ENCODE measurements around the gene RBM15.

RBM15 gene

DNA sequence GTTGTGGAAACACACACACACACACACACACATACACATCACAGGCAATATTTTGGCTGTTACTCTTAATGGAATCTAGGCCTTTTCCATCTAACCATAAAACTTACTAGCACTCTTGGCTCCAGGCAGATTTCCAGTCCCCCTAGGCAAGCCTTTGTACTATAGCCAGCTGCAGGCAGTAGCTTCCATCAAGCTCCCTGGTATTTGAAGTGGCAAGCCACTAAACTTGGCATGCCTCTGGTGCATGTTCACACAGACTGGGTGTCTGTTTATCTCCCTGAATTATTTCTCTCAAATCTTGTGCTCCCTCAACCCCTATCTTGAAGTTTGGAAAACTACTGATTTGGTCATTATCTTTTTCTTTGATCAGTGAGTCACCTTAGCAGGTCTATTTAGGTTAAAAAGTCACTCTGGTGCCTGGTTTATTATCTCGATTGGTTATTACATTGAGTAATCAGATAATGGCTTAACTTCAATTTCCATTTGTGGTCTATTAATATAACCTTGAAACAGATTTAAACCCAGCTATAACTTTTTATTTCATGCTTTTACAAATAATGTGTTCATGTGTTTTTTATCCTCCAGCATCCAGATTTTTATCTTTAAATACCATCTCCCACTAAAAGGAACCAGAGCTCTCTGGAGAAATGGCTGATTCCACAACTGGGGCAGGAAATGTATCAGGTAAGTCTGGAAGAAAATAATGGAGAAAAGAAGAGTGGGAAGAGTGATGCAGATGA is 2.7 kb upstream of the RBM15 start:
- H3K27me3 ChIP-seq (replicated peaks; ENCODE audit: control insufficient read depth, insufficient read depth, low read length) = no peaks in the 10 kb centered on the region
- H3K36me3 ChIP-seq (ENCODE audit: control insufficient read depth, insufficient read depth, low read length) = peaks cover 11% of the 10 kb centered on the region
- no peak overlapping the region for H3K4me3 ChIP-seq (replicated peaks; ENCODE audit: low read depth, low read length)
- DNase-seq (ENCODE audit: extremely low read depth, insufficient read length) = no peak
- TF ChIP-seq, protein P1, sequence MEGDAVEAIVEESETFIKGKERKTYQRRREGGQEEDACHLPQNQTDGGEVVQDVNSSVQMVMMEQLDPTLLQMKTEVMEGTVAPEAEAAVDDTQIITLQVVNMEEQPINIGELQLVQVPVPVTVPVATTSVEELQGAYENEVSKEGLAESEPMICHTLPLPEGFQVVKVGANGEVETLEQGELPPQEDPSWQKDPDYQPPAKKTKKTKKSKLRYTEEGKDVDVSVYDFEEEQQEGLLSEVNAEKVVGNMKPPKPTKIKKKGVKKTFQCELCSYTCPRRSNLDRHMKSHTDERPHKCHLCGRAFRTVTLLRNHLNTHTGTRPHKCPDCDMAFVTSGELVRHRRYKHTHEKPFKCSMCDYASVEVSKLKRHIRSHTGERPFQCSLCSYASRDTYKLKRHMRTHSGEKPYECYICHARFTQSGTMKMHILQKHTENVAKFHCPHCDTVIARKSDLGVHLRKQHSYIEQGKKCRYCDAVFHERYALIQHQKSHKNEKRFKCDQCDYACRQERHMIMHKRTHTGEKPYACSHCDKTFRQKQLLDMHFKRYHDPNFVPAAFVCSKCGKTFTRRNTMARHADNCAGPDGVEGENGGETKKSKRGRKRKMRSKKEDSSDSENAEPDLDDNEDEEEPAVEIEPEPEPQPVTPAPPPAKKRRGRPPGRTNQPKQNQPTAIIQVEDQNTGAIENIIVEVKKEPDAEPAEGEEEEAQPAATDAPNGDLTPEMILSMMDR (IDR thresholded peaks at IDR 0.05; ENCODE audit: insufficient read depth, low read length, poor library complexity, severe bottlenecking) = no peak

DNA sequence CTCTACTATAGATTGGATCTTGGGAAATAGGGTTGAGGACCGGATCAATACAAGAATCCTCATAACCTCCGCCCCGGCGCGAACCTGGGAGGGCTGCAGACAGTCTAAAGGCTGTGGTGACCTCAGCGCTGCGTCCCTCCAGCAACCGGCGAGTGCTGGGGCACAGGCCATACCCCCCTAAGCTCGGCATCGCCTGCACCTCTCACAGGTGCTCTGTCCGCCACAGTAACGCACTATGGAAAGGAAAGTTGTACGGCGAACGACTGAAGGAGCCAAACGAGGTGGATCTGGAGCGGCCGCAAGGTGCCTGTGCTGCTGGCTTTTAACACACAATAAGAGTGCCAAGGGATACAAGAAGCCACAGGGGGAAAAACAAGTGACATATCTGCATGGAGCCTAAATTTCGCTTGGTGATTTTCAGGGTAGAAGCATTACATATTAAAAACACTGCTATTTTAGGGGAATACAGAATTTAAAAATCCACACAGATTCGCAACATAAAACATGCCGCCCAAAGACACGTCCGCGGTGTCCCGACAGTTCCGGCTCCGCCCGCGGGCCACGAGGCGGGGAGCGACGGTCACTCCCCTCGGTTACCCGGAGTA is 1.4 kb upstream of the RBM15 start:
- Histone ChIP-seq H3K4me3 (replicated peaks; ENCODE audit: low read depth, low read length) (peak overlapping the region; percentile 90), H3K27me3 (replicated peaks; ENCODE audit: control insufficient read depth, insufficient read depth, low read length) (no peaks in the 10 kb centered on the region), H3K36me3 (ENCODE audit: control insufficient read depth, insufficient read depth, low read length) (peaks cover 16% of the 10 kb centered on the region)
- peak; percentile 72 for DNase-seq (ENCODE audit: extremely low read depth, insufficient read length)
- TF ChIP-seq, protein P1 (IDR thresholded peaks at IDR 0.05; ENCODE audit: insufficient read depth, low read length, poor library complexity, severe bottlenecking) = no peak

DNA sequence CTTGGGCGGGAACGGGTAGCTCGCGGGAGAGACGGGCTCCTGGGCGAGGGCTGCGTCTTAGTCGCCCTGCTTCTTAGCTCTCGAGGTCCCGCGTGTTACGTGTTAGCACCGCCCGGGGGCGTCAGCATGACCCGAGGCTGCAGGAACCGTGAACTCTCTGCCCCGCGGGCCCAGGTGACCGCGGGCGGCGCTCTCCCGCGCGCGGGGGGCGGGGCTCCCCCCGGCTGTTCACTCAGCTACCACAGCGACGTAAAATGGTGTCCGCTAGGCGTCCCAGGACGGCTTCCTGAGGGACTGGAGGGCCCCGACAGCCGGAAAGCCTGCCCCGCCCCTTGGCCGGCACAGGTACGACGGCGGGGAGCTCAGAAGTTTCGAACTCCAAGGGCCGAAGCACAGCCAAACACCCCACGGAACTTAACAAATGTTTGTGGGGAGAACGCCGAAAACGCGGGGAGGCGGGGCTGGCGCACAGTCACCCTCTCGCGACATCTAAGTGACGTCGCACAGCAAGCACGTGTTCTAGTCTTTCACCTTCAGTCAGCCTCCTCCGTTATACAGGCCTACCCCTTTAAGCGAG is 780 bp upstream of the RBM15 start:
- DNase-seq (ENCODE audit: extremely low read depth, insufficient read length) = peak; percentile 99
- H3K27me3 ChIP-seq (replicated peaks; ENCODE audit: control insufficient read depth, insufficient read depth, low read length) = no peaks in the 10 kb centered on the region
- H3K4me3 ChIP-seq (replicated peaks; ENCODE audit: low read depth, low read length) = peak overlapping the region; percentile 90

DNA sequence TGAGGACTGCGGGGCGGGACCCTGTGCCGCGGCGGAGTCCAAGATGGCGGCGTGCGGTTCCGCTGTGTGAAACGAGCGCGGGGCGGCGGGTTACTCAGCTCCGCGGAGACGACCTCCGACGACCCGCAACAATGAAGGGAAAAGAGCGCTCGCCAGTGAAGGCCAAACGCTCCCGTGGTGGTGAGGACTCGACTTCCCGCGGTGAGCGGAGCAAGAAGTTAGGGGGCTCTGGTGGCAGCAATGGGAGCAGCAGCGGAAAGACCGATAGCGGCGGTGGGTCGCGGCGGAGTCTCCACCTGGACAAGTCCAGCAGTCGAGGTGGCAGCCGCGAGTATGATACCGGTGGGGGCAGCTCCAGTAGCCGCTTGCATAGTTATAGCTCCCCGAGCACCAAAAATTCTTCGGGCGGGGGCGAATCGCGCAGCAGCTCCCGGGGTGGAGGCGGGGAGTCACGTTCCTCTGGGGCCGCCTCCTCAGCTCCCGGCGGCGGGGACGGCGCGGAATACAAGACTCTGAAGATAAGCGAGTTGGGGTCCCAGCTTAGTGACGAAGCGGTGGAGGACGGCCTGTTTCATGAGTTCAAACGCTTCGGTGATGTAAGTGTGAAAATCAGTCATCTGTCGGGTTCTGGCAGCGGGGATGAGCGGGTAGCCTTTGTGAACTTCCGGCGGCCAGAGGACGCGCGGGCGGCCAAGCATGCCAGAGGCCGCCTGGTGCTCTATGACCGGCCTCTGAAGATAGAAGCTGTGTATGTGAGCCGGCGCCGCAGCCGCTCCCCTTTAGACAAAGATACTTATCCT is 430 bp downstream of the RBM15 start:
- Histone ChIP-seq H3K4me3 (replicated peaks; ENCODE audit: low read depth, low read length) (peak overlapping the region; percentile 99), H3K36me3 (ENCODE audit: control insufficient read depth, insufficient read depth, low read length) (peaks cover 16% of the 10 kb centered on the region), H3K27me3 (replicated peaks; ENCODE audit: control insufficient read depth, insufficient read depth, low read length) (no peaks in the 10 kb centered on the region)
- TF ChIP-seq, protein P1 (IDR thresholded peaks at IDR 0.05; ENCODE audit: insufficient read depth, low read length, poor library complexity, severe bottlenecking) = peak; percentile 6
- peak; percentile 84 for DNase-seq (ENCODE audit: extremely low read depth, insufficient read length)

More for the DNA sequence above, 780 bp upstream of the RBM15 start:
- peaks cover 16% of the 10 kb centered on the region for H3K36me3 ChIP-seq (ENCODE audit: control insufficient read depth, insufficient read depth, low read length)
- TF ChIP-seq, protein P1 (IDR thresholded peaks at IDR 0.05; ENCODE audit: insufficient read depth, low read length, poor library complexity, severe bottlenecking) = peak; percentile 51

DNA sequence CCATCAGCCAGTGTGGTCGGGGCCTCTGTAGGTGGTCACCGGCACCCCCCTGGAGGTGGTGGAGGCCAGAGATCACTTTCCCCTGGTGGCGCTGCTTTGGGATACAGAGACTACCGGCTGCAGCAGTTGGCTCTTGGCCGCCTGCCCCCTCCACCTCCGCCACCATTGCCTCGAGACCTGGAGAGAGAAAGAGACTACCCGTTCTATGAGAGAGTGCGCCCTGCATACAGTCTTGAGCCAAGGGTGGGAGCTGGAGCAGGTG is 961 bp downstream of the RBM15 start:
- DNase-seq (ENCODE audit: extremely low read depth, insufficient read length) = no peak
- peaks cover 16% of the 10 kb centered on the region for H3K36me3 ChIP-seq (ENCODE audit: control insufficient read depth, insufficient read depth, low read length)
- H3K4me3 ChIP-seq (replicated peaks; ENCODE audit: low read depth, low read length) = peak overlapping the region; percentile 99
- TF ChIP-seq, protein P1 (IDR thresholded peaks at IDR 0.05; ENCODE audit: insufficient read depth, low read length, poor library complexity, severe bottlenecking) = no peak
- no peaks in the 10 kb centered on the region for H3K27me3 ChIP-seq (replicated peaks; ENCODE audit: control insufficient read depth, insufficient read depth, low read length)
